ENCODE data around the gene LGALS3.

LGALS3 gene

GRCh38 chr14:55188686-55189295 lies 59.7 kb downstream of the LGALS3 start:
- H3K9me3 Mint-ChIP-seq, result peaks cover 5% of the 10 kb centered on the region
- H3K4me1 Mint-ChIP-seq, result peaks cover 21% of the 10 kb centered on the region
- H3K4me3 Mint-ChIP-seq, result peak overlapping the region; percentile 83 to 89 (median 88)
- peaks cover 9% of the 10 kb centered on the region for H3K36me3 Mint-ChIP-seq (ENCODE audit: low read depth)
- TF ChIP-seq, protein P1, sequence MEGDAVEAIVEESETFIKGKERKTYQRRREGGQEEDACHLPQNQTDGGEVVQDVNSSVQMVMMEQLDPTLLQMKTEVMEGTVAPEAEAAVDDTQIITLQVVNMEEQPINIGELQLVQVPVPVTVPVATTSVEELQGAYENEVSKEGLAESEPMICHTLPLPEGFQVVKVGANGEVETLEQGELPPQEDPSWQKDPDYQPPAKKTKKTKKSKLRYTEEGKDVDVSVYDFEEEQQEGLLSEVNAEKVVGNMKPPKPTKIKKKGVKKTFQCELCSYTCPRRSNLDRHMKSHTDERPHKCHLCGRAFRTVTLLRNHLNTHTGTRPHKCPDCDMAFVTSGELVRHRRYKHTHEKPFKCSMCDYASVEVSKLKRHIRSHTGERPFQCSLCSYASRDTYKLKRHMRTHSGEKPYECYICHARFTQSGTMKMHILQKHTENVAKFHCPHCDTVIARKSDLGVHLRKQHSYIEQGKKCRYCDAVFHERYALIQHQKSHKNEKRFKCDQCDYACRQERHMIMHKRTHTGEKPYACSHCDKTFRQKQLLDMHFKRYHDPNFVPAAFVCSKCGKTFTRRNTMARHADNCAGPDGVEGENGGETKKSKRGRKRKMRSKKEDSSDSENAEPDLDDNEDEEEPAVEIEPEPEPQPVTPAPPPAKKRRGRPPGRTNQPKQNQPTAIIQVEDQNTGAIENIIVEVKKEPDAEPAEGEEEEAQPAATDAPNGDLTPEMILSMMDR (IDR thresholded peaks at IDR 0.05; ENCODE audit: unreplicated experiment in 3 of 3), result no peak
- no peak overlapping the region for H3K27ac Mint-ChIP-seq
- no peaks in the 10 kb centered on the region for H3K27me3 Mint-ChIP-seq (ENCODE audit: low read depth)

- H3K27me3 Mint-ChIP-seq (ENCODE audit: low read depth), result no peaks in the 10 kb centered on the region
- peak overlapping the region in 2 of 3 experiments; percentile 22 to 57 for H3K27ac Mint-ChIP-seq
- H3K36me3 Mint-ChIP-seq (ENCODE audit: low read depth), result peaks cover 5% of the 10 kb centered on the region
- H3K9me3 Mint-ChIP-seq, result peaks cover 7% of the 10 kb centered on the region
- TF ChIP-seq, protein P1 (IDR thresholded peaks at IDR 0.05; ENCODE audit: unreplicated experiment in 3 of 3), result no peak
- H3K4me3 Mint-ChIP-seq, result peak overlapping the region; percentile 83 to 89 (median 88)
- H3K4me1 Mint-ChIP-seq, result peaks cover 21% of the 10 kb centered on the region
Observed at GRCh38 chr14:55190906-55191202, 61.8 kb downstream of the LGALS3 start.

- H3K4me3 Mint-ChIP-seq, result peak within 1 kb of the TSS; percentile 83 to 89 (median 88)
- peaks cover 3% of the 10 kb centered on the region for H3K36me3 Mint-ChIP-seq (ENCODE audit: low read depth)
- peak within 1 kb of the TSS; percentile 44 to 64 (median 57) for H3K27ac Mint-ChIP-seq
- TF ChIP-seq, protein P1 (IDR thresholded peaks at IDR 0.05; ENCODE audit: unreplicated experiment in 3 of 3), result no peak
- H3K9me3 Mint-ChIP-seq, result peaks cover 7% of the 10 kb centered on the region
- H3K4me1 Mint-ChIP-seq, result peaks cover 21% of the 10 kb centered on the region
- H3K27me3 Mint-ChIP-seq (ENCODE audit: low read depth), result no peaks in the 10 kb centered on the region
Observed at GRCh38 chr14:55191203-55192053, 62.4 kb downstream of the LGALS3 start, which contains the start of gene DLGAP5. TSS of gene DLGAP5 (minus strand) at chr14:55191585. CDS start at chr14:55189179, 2,406 bp downstream.

DNA sequence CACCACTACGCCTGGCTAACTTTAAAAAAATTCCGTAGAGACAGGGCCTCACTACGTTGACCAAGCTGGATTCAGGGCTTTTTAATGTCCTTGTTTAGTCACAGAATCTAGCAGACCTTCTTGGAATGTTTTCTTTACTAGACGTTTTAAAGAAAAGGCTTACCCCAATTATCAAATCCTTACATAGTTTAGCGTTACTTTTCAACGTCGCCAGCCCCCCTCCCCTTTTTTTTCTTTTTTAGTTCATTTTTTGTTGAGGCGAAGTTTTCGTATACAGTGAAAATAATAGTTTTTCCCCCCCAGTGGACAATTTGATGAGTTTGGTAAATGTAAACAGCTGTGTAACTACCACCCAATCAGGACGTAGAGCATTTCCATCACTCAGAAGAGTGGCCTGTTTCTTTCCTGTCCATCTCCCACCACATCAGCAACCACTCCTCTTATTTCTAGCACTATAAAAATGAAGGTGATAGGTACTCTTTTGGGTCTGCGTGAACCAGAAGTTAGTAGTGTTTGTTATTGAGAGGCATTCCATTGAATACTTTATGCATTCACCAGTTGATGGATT lies 63.1 kb downstream of the LGALS3 start:
- Mint-ChIP-seq H3K27ac (peak overlapping the region in 2 of 3 experiments; percentile 44 to 48), H3K27me3 (ENCODE audit: low read depth) (no peaks in the 10 kb centered on the region), H3K9me3 (peaks cover 7% of the 10 kb centered on the region), H3K4me3 (peak overlapping the region; percentile 83 to 89 (median 88)), H3K36me3 (ENCODE audit: low read depth) (no peaks in the 10 kb centered on the region), H3K4me1 (peaks cover 21% of the 10 kb centered on the region)
- TF ChIP-seq, protein P1 (IDR thresholded peaks at IDR 0.05; ENCODE audit: unreplicated experiment in 3 of 3), result no peak

DNA sequence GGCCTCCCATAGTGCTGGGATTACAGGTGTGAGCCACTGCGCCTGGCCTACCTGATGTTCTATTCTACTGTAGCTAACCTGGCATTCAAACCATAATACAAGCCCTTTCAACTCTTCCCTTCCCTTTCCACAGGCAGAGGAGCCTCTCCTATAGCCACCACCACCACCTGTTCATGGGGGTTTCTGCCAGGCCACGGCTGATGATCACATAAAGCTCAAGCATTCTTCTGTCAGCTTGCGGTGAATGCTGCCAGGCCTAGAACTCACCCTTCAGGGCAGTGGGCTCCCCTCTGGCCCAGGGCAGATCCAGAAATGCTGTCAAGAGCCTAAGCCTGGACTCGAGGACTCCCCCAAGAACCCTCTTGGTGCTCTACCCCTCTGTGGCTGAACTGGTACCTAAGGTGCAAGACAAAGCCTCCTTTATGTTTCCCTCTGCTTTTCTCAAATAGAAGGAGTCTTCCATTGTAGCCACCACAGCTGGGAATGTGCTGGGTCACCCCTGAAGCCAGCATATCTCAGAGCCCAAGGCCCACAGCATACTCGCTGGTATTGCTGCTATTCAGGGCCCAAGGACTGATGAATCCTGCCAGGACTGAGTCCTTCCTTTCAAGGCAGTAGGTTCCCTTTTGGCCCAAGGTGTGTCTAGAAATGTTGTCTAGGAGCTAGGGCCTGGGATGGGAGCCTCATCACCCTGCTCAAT lies 65.8 kb downstream of the LGALS3 start:
- no peak overlapping the region for H3K27ac Mint-ChIP-seq

More for the DNA sequence above, 65.8 kb downstream of the LGALS3 start:
- Mint-ChIP-seq H3K4me1 (peaks cover 14% of the 10 kb centered on the region), H3K4me3 (peak overlapping the region in 2 of 3 experiments; percentile 17 to 32), H3K36me3 (ENCODE audit: low read depth) (no peaks in the 10 kb centered on the region), H3K9me3 (peaks cover 7% of the 10 kb centered on the region), H3K27me3 (ENCODE audit: low read depth) (no peaks in the 10 kb centered on the region)
- TF ChIP-seq, protein P1 (IDR thresholded peaks at IDR 0.05; ENCODE audit: unreplicated experiment in 3 of 3), result no peak
